ENCODE data around the gene MED13L. TPM values are rescaled to one million over a fixed set of nuclear protein-coding genes. Genes with fewer than 3 reads are reported as not detected.
A peak's percentile ranks its signal among the peaks of the same experiment; 100 is the strongest.

Gene MED13L
- total and polyA plus RNA-seq, 12 donors = 9.4 to 76.5 (median 64.2) TPM

DNA sequence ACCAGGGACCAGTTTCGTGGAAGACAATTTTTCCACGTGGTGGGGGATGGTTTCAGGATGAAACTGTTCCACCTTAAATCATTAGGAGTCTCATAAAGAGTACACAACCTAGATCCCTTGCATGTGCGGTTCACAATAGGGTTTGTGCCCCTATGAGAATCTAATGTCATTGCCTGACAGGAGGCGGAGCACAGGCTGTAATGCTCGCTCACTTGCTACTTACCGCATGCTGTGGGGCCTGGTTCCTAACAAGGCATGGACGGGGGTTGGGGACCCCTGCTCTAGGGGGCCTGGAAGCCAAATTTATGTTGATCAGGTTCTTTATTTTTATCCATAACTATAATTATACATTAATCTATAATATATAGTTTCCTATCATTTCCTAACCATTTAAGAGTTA, 315.3 kb downstream of the MED13L start:
- Histone ChIP-seq H3K4me3 (no peak overlapping the region), H3K4me1 (no peaks in the 10 kb centered on the region), H3K27ac (no peak overlapping the region), H3K9me3 (no peaks in the 10 kb centered on the region), H3K27me3 (no peaks in the 10 kb centered on the region), H3K36me3 (peaks cover 5 to 100% (median 65%) of the 10 kb centered on the region in 9 donors)
- DNase-seq (no peak), ATAC-seq (no peak)
- intact Hi-C loops (cut with DNase I) = no loop called here
- WGBS, 2 donors = 93% methylated on average over 7 of the region's 7 CpGs
- TF ChIP-seq, protein P1, sequence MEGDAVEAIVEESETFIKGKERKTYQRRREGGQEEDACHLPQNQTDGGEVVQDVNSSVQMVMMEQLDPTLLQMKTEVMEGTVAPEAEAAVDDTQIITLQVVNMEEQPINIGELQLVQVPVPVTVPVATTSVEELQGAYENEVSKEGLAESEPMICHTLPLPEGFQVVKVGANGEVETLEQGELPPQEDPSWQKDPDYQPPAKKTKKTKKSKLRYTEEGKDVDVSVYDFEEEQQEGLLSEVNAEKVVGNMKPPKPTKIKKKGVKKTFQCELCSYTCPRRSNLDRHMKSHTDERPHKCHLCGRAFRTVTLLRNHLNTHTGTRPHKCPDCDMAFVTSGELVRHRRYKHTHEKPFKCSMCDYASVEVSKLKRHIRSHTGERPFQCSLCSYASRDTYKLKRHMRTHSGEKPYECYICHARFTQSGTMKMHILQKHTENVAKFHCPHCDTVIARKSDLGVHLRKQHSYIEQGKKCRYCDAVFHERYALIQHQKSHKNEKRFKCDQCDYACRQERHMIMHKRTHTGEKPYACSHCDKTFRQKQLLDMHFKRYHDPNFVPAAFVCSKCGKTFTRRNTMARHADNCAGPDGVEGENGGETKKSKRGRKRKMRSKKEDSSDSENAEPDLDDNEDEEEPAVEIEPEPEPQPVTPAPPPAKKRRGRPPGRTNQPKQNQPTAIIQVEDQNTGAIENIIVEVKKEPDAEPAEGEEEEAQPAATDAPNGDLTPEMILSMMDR (IDR thresholded peaks at IDR 0.05) = no peak

DNA sequence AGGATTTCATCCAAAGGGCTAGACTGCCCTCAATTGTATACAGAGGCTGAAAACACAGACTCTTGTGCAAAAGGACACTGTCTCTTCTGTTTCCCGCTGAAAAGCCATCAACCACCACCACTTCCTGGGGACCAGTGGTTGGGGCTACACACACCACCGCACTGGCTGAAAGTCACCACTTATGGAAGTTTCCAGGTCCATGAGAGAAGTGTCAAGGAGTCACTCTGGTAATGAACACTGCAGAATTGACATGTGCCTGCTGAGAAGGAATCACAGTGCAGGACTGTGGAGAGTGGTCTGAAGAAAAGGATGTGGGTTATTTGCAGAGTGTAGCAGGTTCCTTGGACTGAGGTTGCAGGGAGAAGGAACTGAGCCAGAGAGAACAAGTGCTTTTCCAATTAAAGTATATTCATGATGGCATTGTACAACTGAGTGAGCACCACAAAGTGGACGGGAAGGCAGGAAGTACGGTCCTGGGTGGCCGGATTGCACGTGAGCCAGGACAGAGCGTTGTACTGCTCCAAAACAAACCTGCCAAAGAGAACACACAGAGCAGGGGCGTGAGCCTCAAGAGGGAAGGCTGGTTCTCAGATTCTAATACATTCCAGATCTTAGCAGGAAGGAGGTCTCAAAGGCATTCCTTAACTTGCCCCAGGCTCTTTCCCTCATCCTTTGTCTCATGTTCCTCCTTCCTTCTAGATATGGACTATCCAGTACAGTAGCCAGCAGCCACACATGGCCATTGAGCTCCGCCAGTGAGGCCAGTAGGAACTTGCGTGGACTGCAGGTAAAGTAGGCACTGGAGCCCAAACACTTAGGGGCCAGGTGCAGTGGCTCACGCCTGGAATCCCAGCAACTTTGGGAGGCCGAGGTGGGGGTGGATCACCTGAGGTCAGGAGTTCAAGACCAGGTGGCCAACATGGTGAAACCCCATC, 316.4 kb downstream of the MED13L start:
- intact Hi-C loops (cut with DNase I) = no loop called here
- no peak overlapping the region for H3K4me3 ChIP-seq
- no peaks in the 10 kb centered on the region for H3K9me3 ChIP-seq
- H3K36me3 ChIP-seq = peaks cover 5 to 100% (median 61%) of the 10 kb centered on the region in 9 donors
- TF ChIP-seq, protein P1 (IDR thresholded peaks at IDR 0.05) = no peak
- DNase-seq (no peak), ATAC-seq (peak in 2 of 8 donors; percentile 38 to 44)
- H3K27ac ChIP-seq = no peak overlapping the region
- H3K27me3 ChIP-seq = no peaks in the 10 kb centered on the region
- no peaks in the 10 kb centered on the region for H3K4me1 ChIP-seq
- WGBS, 2 donors = 81 to 93% methylated on average over 12 of the region's 12 CpGs

DNA sequence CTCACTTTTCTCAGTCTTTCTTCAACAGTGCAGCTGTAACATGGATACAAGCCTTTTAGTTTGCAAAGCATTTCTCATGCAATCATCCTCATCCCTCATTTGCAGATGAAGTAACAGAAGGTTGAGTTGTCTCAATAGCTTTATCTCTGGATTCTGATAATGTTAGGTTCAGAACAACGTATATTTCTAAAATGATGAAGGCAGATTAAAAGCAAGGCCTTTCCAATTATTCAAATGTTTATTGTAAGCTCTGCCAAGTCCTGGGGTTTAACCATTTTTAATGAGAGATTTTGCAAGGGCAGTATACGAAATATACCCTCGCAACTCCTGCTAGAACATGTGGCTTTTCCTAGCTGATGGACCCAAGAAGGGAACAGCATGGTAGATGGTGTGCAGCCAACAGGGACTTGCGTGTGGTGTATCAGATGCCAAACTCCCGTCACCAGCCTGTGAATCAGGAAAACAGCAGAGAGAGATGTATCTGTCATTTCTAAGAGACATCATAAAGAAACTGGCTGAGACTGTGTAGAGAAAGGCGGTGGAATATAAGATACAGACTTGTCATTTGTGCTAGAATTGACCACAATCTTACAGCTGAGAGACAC, 319.7 kb downstream of the MED13L start:
- WGBS, 2 donors = 87 to 90% methylated on average over 6 of the region's 6 CpGs
- Histone ChIP-seq H3K4me3 (no peak overlapping the region), H3K36me3 (peaks cover 5 to 71% (median 38%) of the 10 kb centered on the region in 9 donors)

DNA sequence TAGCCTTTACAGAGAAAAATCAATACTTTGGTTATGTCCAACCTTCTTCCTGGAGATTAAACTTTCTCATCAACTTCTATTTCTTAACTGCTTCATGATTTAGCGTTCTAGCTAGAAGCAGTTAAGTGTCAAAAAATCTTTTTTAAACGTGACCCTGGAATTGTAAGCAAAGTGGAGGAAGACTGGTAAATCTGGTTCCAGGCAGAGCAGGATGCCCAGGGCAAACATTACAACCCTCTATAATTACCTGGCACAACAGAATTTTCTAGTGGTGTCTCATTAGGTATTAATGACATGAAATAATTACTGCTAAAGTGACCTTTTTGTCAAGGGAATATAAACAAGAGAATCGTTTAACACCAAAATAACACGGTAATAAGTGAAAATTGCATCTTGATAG, 320.8 kb downstream of the MED13L start:
- Histone ChIP-seq H3K9me3 (no peaks in the 10 kb centered on the region), H3K27ac (no peak overlapping the region), H3K4me1 (peaks cover 0 to 5% (median 0%) of the 10 kb centered on the region in 9 donors), H3K36me3 (peaks cover 0 to 60% (median 29%) of the 10 kb centered on the region in 9 donors), H3K4me3 (no peak overlapping the region), H3K27me3 (no peaks in the 10 kb centered on the region)
- ATAC-seq (no peak), DNase-seq (no peak)
- TF ChIP-seq, protein P1 (IDR thresholded peaks at IDR 0.05) = no peak
- 93 to 94% methylated on average over 4 of the region's 4 CpGs for WGBS, 2 donors
- intact Hi-C loops (cut with DNase I) = no loop called here

More for the DNA sequence above, 319.7 kb downstream of the MED13L start:
- no peaks in the 10 kb centered on the region for H3K27me3 ChIP-seq
- H3K9me3 ChIP-seq = no peaks in the 10 kb centered on the region
- H3K27ac ChIP-seq = no peak overlapping the region
- DNase-seq (no peak), ATAC-seq (no peak)
- peaks cover 0 to 5% (median 0%) of the 10 kb centered on the region in 9 donors for H3K4me1 ChIP-seq
- intact Hi-C loops (cut with DNase I) = no loop called here
- TF ChIP-seq, protein P1 (IDR thresholded peaks at IDR 0.05) = no peak

All from heart right ventricle (tissue), 16 donors.